B cell (primary cell): Measurements from ENCODE around the gene LSS. TPM values are rescaled to one million over a fixed set of nuclear protein-coding genes. Genes with fewer than 3 reads are reported as not detected.

Source experiments
- ATAC-seq: fragments of 200-7000 bp; cut with Tn5 transposase; one replicate; pipeline ENCODE4 v1.10.0; 2021; ENCODE audit warnings: low read depth, mild to moderate bottlenecking, moderate number of reproducible peaks, moderate library complexity
- CTCF ChIA-PET: fragments of 350-600 bp; sonication (Branson Sonifier 250); formaldehyde crosslinking; loops from one replicate; lab custom pipeline; 2021; ENCODE audit warnings: antibody characterized with exemption, inconsistent platforms; lab: Charles Lee
- POLR2A ChIA-PET: fragments of 350-600 bp; sonication (Branson Sonifier 250); formaldehyde crosslinking; loops from one replicate; lab custom pipeline; 2021; ENCODE audit warnings: antibody characterized with exemption; lab: Charles Lee
- DNase-seq: peaks from one replicate; pipeline ENCODE4 v3.0.0; 2013
- H2AFZ ChIP-seq: 2 replicates; pipeline ENCODE4 v1.6.1; 2012; ENCODE audit warnings: mild to moderate bottlenecking, low read depth, low read length; ENCODE audit not compliant: insufficient read depth, poor library complexity, severe bottlenecking
- H3K27ac ChIP-seq, 2 donors: 1 replicate in 1 of 2; 2 replicates in 1 of 2; pipeline ENCODE4 v1.5.1; 2012 to 2013; ENCODE audit warnings: low read length in 2 of 2, mild to moderate bottlenecking in 2 of 2, moderate library complexity in 1 of 2
- H3K27me3 ChIP-seq, 4 experiments: fragments of 200-600 bp in 1 of 4; sonication (generic) in 1 of 4; replicated peaks in 1 of 4; 1 replicate in 2 of 4; 2 replicates in 2 of 4; pipeline versions ENCODE4 v1.6.1 to v1.7.0; 2013 to 2016; ENCODE audit warnings: low read length in 3 of 4, mild to moderate bottlenecking in 2 of 4, mixed read lengths in 1 of 4, moderate library complexity in 1 of 4; ENCODE audit not compliant: insufficient read depth in 4 of 4, control insufficient read depth in 3 of 4; ENCODE audit errors: control extremely low read depth in 1 of 4
- H3K36me3 ChIP-seq, 2 experiments: replicated peaks in 1 of 2; 1 replicate in 1 of 2; 2 replicates in 1 of 2; pipeline versions ENCODE4 v1.6.1 to v1.7.1; 2013; ENCODE audit warnings: low read length in 1 of 2; ENCODE audit not compliant: insufficient read depth in 2 of 2, control insufficient read depth in 1 of 2; ENCODE audit errors: control extremely low read depth in 1 of 2, extremely low read depth in 1 of 2
- H3K4me1 ChIP-seq, 2 donors: fragments of 200-600 bp in 1 of 2; sonication (generic) in 1 of 2; 1 replicate in 1 of 2; 2 replicates in 1 of 2; pipeline versions ENCODE4 v1.5.1 to v1.6.1; 2013 to 2017; ENCODE audit warnings: low read length in 2 of 2; ENCODE audit not compliant: control insufficient read depth in 2 of 2, insufficient read depth in 2 of 2
- H3K4me2 ChIP-seq: replicated peaks from 2 replicates; pipeline ENCODE3; 2012; ENCODE audit warnings: mild to moderate bottlenecking, low read depth, low read length; ENCODE audit not compliant: poor library complexity, severe bottlenecking
- H3K4me3 ChIP-seq, 5 experiments: fragments of 200-600 bp in 1 of 5; sonication (generic) in 1 of 5; 1 replicate in 3 of 5; 2 replicates in 2 of 5; pipeline versions ENCODE4 v1.5.1 to v1.7.0; 2011 to 2016; ENCODE audit warnings: low read length in 4 of 5, mild to moderate bottlenecking in 4 of 5, low read depth in 2 of 5, control low read depth in 1 of 5, moderate library complexity in 1 of 5; ENCODE audit not compliant: insufficient read depth in 1 of 5; ENCODE audit errors: control extremely low read depth in 1 of 5, extremely low read depth in 1 of 5
- H3K79me2 ChIP-seq: fragments of 200-600 bp; sonication (generic); one replicate; pipeline ENCODE4 v1.6.0; 2016; ENCODE audit warnings: low read length; ENCODE audit not compliant: control insufficient read depth, insufficient read depth
- H3K9ac ChIP-seq: fragments of 200-600 bp; sonication (generic); 2 replicates; pipeline ENCODE4 v1.6.1; 2017; ENCODE audit warnings: mild to moderate bottlenecking, low read length, moderate library complexity
- H3K9me3 ChIP-seq, 3 donors: one replicate each; pipeline versions ENCODE4 v1.6.1 to v1.7.1; 2013; ENCODE audit warnings: low read length in 2 of 3; ENCODE audit not compliant: control insufficient read depth in 2 of 3, insufficient read depth in 1 of 3; ENCODE audit errors: control extremely low read depth in 1 of 3
- H4K20me1 ChIP-seq: 2 replicates; pipeline ENCODE4 v1.6.0; 2012; ENCODE audit warnings: mild to moderate bottlenecking, low read length; ENCODE audit not compliant: insufficient read depth, control insufficient read depth, poor library complexity, severe bottlenecking
- H3K27ac Mint-ChIP-seq: one replicate; pipeline ENCODE4 v1.8.0; 2021; ENCODE audit warnings: mixed read lengths
- H3K27me3 Mint-ChIP-seq: one replicate; pipeline ENCODE4 v1.8.0; 2021; ENCODE audit warnings: mixed read lengths
- H3K4me1 Mint-ChIP-seq: one replicate; pipeline ENCODE4 v1.8.0; 2021; ENCODE audit warnings: mixed read lengths
- H3K4me3 Mint-ChIP-seq: one replicate; pipeline ENCODE4 v1.8.0; 2021; ENCODE audit warnings: mixed read lengths
- H3K9me3 Mint-ChIP-seq: one replicate; pipeline ENCODE4 v1.8.0; 2022; ENCODE audit warnings: mixed read lengths; ENCODE audit not compliant: insufficient read depth
- EZH2 ChIP-seq: IDR thresholded peaks from 2 replicates; pipeline ENCODE4 v1.6.1; 2012; ENCODE audit warnings: borderline replicate concordance, low read depth, mild to moderate bottlenecking, moderate library complexity, low read length; ENCODE audit not compliant: insufficient read depth, poor library complexity, severe bottlenecking
- WGBS: methylation state at CpG from one replicate; pipeline ENCODE4 v1.1.5; 2013; ENCODE audit warnings: missing lambda C conversion rate; ENCODE audit not compliant: insufficient coverage; 5-methylcytosine and 5-hydroxymethylcytosine counted together
- intact Hi-C: fragments of 100-400 bp; cut with micrococcal nuclease; formaldehyde crosslinking; loops from one replicate; pipeline ENCODE4 v1.10.0; 2022
- polyA plus RNA-seq: library from polyadenylated mRNA; depleted of rRNA; stranded (reverse); fragments of >200 nt; gene quantifications from 2 replicates; pipeline ENCODE4 v1.2.3, GENCODE V29; 2012
- total RNA-seq, 2 donors: library from RNA; stranded (reverse); fragments of 120-200 nt in 1 of 2; gene quantifications; 1 replicate in 1 of 2; 2 replicates in 1 of 2; pipeline versions ENCODE4 v1.2.3 to v1.2.4, GENCODE V29; 2013 to 2022
- TF ChIP-seq, protein P1 (sequence below): fragments of 200-600 bp; IDR thresholded peaks from one replicate; pipeline ENCODE4 v1.8.0; 2022; ENCODE audit warnings: antibody characterized with exemption, mild to moderate bottlenecking

The LSS gene
- total and polyA plus RNA-seq, 2 donors (not counting 1 experiment from before 2014, with no cell fraction given) = 30.2 to 58.1 TPM

DNA sequence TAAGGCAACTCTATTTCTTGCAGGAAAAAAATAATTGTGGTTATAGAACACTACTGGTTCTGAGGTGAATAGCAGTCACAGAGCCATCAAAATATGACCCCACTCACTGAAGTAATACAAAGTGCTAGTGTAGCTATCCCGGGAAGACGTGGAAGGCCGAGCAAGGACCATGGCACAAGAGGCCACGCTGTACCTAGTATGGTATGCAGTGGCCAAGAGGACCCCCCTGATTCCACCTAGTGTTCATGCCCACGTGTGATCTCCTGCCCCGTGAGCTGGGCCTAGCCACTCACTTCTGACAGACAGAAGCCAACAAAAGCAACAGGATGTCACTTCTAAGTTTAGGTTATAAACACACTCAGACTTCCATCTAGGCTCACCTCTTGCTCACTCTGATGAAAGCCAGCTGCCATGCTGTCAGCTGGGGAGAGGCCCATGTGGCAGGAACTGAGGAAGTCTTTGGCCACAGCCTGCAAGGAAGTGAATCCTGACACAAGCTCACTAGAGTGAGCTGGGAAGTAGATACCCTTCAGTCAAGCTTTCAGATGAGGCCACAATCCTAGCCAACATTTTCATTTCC, 21.7 kb upstream of the LSS start:
- no peak overlapping the region for H3K4me3 Mint-ChIP-seq

GRCh38 chr21:46248827-46249226, 20.3 kb upstream of the LSS start:
- no peak overlapping the region for H3K27ac ChIP-seq
- no peak overlapping the region for H3K4me2 ChIP-seq
- ChIA-PET CTCF (interaction anchor here (0.7 to 1.9 kb wide), 2 partner anchors 18 to 105 kb away, joined by 3 to 5 read pairs; no protein-coding TSS in a partner anchor), POLR2A (no interaction called here)
- DNase-seq (no peak), ATAC-seq (no peak)
- H3K4me1 ChIP-seq = peaks cover 7 to 14% of the 10 kb centered on the region in 2 donors
- no peak overlapping the region for H3K9ac ChIP-seq
- H3K79me2 ChIP-seq = peaks cover 25% of the 10 kb centered on the region
- peaks cover 4 to 85% of the 10 kb centered on the region in 2 experiments for H3K36me3 ChIP-seq
- H4K20me1 ChIP-seq = peaks cover 9% of the 10 kb centered on the region
- H3K9me3 Mint-ChIP-seq = no peaks in the 10 kb centered on the region
- no peaks in the 10 kb centered on the region for H3K27me3 ChIP-seq
- no peaks in the 10 kb centered on the region for H3K9me3 ChIP-seq
- no peak overlapping the region for H3K4me3 ChIP-seq
- no peaks in the 10 kb centered on the region for H3K27me3 Mint-ChIP-seq
- no peak overlapping the region for H3K27ac Mint-ChIP-seq
- TF ChIP-seq, protein P1, sequence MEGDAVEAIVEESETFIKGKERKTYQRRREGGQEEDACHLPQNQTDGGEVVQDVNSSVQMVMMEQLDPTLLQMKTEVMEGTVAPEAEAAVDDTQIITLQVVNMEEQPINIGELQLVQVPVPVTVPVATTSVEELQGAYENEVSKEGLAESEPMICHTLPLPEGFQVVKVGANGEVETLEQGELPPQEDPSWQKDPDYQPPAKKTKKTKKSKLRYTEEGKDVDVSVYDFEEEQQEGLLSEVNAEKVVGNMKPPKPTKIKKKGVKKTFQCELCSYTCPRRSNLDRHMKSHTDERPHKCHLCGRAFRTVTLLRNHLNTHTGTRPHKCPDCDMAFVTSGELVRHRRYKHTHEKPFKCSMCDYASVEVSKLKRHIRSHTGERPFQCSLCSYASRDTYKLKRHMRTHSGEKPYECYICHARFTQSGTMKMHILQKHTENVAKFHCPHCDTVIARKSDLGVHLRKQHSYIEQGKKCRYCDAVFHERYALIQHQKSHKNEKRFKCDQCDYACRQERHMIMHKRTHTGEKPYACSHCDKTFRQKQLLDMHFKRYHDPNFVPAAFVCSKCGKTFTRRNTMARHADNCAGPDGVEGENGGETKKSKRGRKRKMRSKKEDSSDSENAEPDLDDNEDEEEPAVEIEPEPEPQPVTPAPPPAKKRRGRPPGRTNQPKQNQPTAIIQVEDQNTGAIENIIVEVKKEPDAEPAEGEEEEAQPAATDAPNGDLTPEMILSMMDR = no peak
- H3K4me3 Mint-ChIP-seq = no peak overlapping the region
- H2AFZ ChIP-seq = no peak overlapping the region
- intact Hi-C loops = no loop called here
- WGBS = 100% methylated on average over 1 of the region's 2 CpGs
- H3K4me1 Mint-ChIP-seq = peaks cover 21% of the 10 kb centered on the region

More for the DNA sequence above, 21.7 kb upstream of the LSS start:
- Histone ChIP-seq H3K4me2 (no peak overlapping the region), H3K9me3 (no peaks in the 10 kb centered on the region), H3K4me3 (no peak overlapping the region), H3K27ac (no peak overlapping the region), H4K20me1 (peaks cover 9% of the 10 kb centered on the region), H3K4me1 (peaks cover 17 to 25% of the 10 kb centered on the region in 2 donors), H3K36me3 (peaks cover 4 to 84% of the 10 kb centered on the region in 2 experiments), H3K9ac (no peak overlapping the region), H2AFZ (no peak overlapping the region), H3K79me2 (peaks cover 16% of the 10 kb centered on the region), H3K27me3 (no peaks in the 10 kb centered on the region)
- Mint-ChIP-seq H3K4me1 (peaks cover 35% of the 10 kb centered on the region), H3K9me3 (no peaks in the 10 kb centered on the region), H3K27me3 (no peaks in the 10 kb centered on the region), H3K27ac (peak overlapping the region; percentile 57)
- ChIA-PET CTCF (interaction anchor here (1.4 to 1.5 kb wide), 2 partner anchors 10 to 75 kb away, joined by 4 to 5 read pairs; a partner anchor contains a TSS), POLR2A (no interaction called here)
- DNase-seq = no peak
- intact Hi-C loops = no loop called here
- ATAC-seq = no peak
- WGBS = 67% methylated on average over 2 of the region's 6 CpGs
- TF ChIP-seq, protein P1 = no peak
- no peak for TF ChIP-seq EZH2
